Mesothelial cell of epicardium (in vitro differentiated cells): ENCODE results near the gene PASK. TPM values are rescaled to one million over a fixed set of nuclear protein-coding genes. Genes with fewer than 3 reads are reported as not detected.

Source experiments
- DNase-seq, 2 experiments: peaks; one replicate each; pipeline ENCODE4 v3.0.0; 2021; ENCODE audit warnings: low spot score in 2 of 2; ENCODE audit not compliant: unreplicated experiment in 2 of 2
- H3K27ac Mint-ChIP-seq: 2 replicates; pipeline ENCODE4 v1.8.0; 2021; ENCODE audit warnings: mixed read lengths
- H3K27me3 Mint-ChIP-seq: 2 replicates; pipeline ENCODE4 v1.8.0; 2021; ENCODE audit warnings: low read depth, mixed read lengths
- H3K36me3 Mint-ChIP-seq: 2 replicates; pipeline ENCODE4 v1.8.0; 2021; ENCODE audit warnings: mixed read lengths
- H3K4me1 Mint-ChIP-seq: 2 replicates; pipeline ENCODE4 v1.8.0; 2021; ENCODE audit warnings: mixed read lengths
- H3K4me3 Mint-ChIP-seq: 2 replicates; pipeline ENCODE4 v1.8.0; 2021; ENCODE audit warnings: mild to moderate bottlenecking, moderate library complexity, mixed read lengths
- H3K9me3 Mint-ChIP-seq: 2 replicates; pipeline ENCODE4 v1.8.0; 2021; ENCODE audit warnings: mixed read lengths
- total RNA-seq: library from RNA; stranded (reverse); gene quantifications from 3 replicates; pipeline ENCODE4 v1.2.1, GENCODE V29; 2021
- TF ChIP-seq, protein P1 (sequence below): fragments of 200-600 bp; sonication (generic); IDR thresholded peaks from one replicate; pipeline ENCODE4 v1.5.0; 2021; ENCODE audit warnings: antibody characterized with exemption; ENCODE audit not compliant: unreplicated experiment

The PASK gene
- total RNA-seq, 1 donor from 2014 or later: 26.1 TPM

DNA sequence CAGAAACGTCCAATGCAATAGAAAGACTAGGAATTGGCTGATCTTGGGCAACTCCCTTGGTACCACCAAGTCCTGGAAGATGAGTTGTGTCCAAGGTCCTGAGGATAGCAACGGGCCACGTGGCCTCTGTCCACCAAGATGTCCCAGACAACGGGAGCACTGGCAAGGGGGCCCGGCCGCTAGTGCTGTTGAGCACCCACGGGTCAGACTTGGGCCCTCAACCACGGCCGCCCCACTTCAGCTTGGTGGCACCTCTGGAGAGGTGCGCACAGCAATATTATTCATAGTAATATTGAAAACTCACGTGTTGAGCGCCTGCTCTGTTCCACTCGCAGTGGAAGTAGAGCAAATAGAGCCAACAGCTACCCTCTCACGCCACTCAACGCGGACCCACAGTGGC, 19.0 kb downstream of the PASK start:
- no peaks in the 10 kb centered on the region for H3K4me1 Mint-ChIP-seq
- H3K4me3 Mint-ChIP-seq: no peak overlapping the region
- no peak overlapping the region for H3K27ac Mint-ChIP-seq
- H3K36me3 Mint-ChIP-seq: peaks cover 5% of the 10 kb centered on the region
- H3K9me3 Mint-ChIP-seq: no peaks in the 10 kb centered on the region
- no peak for DNase-seq
- no peaks in the 10 kb centered on the region for H3K27me3 Mint-ChIP-seq
- TF ChIP-seq, protein P1, sequence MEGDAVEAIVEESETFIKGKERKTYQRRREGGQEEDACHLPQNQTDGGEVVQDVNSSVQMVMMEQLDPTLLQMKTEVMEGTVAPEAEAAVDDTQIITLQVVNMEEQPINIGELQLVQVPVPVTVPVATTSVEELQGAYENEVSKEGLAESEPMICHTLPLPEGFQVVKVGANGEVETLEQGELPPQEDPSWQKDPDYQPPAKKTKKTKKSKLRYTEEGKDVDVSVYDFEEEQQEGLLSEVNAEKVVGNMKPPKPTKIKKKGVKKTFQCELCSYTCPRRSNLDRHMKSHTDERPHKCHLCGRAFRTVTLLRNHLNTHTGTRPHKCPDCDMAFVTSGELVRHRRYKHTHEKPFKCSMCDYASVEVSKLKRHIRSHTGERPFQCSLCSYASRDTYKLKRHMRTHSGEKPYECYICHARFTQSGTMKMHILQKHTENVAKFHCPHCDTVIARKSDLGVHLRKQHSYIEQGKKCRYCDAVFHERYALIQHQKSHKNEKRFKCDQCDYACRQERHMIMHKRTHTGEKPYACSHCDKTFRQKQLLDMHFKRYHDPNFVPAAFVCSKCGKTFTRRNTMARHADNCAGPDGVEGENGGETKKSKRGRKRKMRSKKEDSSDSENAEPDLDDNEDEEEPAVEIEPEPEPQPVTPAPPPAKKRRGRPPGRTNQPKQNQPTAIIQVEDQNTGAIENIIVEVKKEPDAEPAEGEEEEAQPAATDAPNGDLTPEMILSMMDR: no peak

DNA sequence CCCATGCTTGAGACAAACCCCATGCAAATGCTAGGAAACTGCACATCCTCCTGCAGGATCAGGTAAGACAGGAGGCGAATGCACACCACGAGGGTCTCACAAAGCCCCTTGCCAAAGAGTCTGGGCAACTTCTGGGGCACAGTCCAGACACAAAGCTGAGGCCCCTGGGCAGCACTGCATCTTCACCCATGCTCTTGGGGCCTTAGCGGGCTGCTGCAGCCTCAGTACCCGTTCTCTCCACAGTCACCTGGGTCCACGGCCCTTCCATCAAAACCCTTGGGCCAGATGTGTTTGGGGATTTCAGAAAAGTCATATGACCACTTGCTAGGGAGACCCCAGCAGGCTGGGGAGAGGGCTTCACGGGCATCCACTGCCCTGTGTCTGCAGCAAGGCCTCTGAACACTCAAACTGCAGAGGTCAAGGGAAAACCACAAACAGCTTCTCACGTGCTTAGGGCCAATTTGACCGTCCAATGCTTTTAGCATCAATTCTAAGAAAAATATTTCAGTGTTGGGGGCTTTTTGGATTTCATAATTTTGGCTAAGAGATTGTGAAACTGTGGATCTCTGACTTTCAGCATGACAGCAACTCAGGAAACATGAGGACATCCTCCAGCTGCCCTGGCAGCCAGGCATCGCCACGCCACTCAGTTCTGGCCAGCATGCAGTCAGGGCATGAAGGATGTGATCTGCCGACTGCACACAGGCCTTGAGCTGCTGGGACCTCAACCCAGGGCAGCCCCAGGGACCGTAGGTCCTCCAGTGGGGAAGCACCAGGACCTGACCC, 20.0 kb downstream of the PASK start:
- DNase-seq: no peak
- Mint-ChIP-seq H3K27me3 (no peaks in the 10 kb centered on the region), H3K4me3 (no peak overlapping the region), H3K27ac (no peak overlapping the region), H3K4me1 (no peaks in the 10 kb centered on the region), H3K9me3 (no peaks in the 10 kb centered on the region), H3K36me3 (peaks cover 5% of the 10 kb centered on the region)
- TF ChIP-seq, protein P1: no peak

DNA sequence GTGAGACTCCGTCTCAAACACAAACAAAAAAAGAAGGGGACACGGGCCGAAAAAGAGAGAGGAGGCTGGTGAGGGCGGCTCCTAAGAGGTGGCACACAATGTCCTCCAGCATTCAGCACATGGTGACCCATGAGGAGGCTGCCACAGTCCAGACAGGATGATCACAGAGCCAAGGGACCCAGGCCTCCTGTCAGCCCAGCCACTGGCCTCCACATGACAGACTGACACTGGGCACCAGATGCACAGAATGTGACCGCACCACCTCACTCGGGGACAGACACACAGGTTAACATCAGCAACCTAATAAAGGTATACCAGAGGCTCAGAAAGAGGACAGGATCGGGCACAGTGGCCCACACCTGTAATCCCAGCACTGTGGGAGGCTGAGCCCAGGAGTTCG, 21.0 kb downstream of the PASK start:
- TF ChIP-seq, protein P1: no peak
- Mint-ChIP-seq H3K9me3 (no peaks in the 10 kb centered on the region), H3K4me3 (no peak overlapping the region), H3K4me1 (no peaks in the 10 kb centered on the region), H3K27me3 (no peaks in the 10 kb centered on the region), H3K27ac (no peak overlapping the region), H3K36me3 (peaks cover 5% of the 10 kb centered on the region)
- no peak for DNase-seq

- TF ChIP-seq, protein P1: no peak
- no peak for DNase-seq
- Mint-ChIP-seq H3K36me3 (peaks cover 2% of the 10 kb centered on the region), H3K9me3 (no peaks in the 10 kb centered on the region), H3K4me1 (no peaks in the 10 kb centered on the region), H3K27me3 (no peaks in the 10 kb centered on the region), H3K27ac (no peak overlapping the region), H3K4me3 (no peak overlapping the region)
Observed at GRCh38 chr2:241126771-241127202, 22.5 kb downstream of the PASK start.

GRCh38 chr2:241126201-241126611, 23.1 kb downstream of the PASK start:
- Mint-ChIP-seq H3K4me3 (no peak overlapping the region), H3K27ac (no peak overlapping the region), H3K36me3 (peaks cover 8% of the 10 kb centered on the region), H3K9me3 (peaks cover under 1% of the 10 kb centered on the region), H3K4me1 (no peaks in the 10 kb centered on the region), H3K27me3 (no peaks in the 10 kb centered on the region)
- TF ChIP-seq, protein P1: no peak
- no peak for DNase-seq
